H1 (cell line): ENCODE data around the gene TGM1. TPM values are rescaled to one million over a fixed set of nuclear protein-coding genes. Genes with fewer than 3 reads are reported as not detected.

Experiments used
- CTCF ChIA-PET: fragments of 300-600 bp; sonication (Branson Sonifier 250); formaldehyde crosslinking; loops from one replicate; lab custom pipeline; 2021; ENCODE audit not compliant: partially characterized antibody; lab: Charles Lee
- POLR2A ChIA-PET: fragments of 300-600 bp; sonication (Branson Sonifier 250); formaldehyde crosslinking; loops from one replicate; lab custom pipeline; 2021; ENCODE audit warnings: inconsistent platforms; ENCODE audit not compliant: partially characterized antibody; lab: Charles Lee
- DNase-seq, 2 experiments: peaks; one replicate each; pipeline versions ENCODE4 v3.0.0 to v3.0.0-alpha.2; 2010 to 2022; ENCODE audit warnings: low spot score in 2 of 2, low read depth in 1 of 2, mixed read lengths in 1 of 2
- FAIRE-seq: peaks from 2 replicates; lab custom pipeline; 2011; peaks lifted over from hg19 to GRCh38; lab: Jason Lieb, UNC
- H2AFZ ChIP-seq: 2 replicates; pipeline ENCODE4 v1.8.1; 2012; ENCODE audit warnings: low read length, inconsistent platforms
- H2AK5ac ChIP-seq: 2 replicates; pipeline ENCODE4 v1.6.1; 2013; ENCODE audit warnings: low read depth, low read length
- H2BK120ac ChIP-seq: replicated peaks from 2 replicates; pipeline ENCODE3; 2013; ENCODE audit warnings: low read depth, low read length, inconsistent platforms
- H2BK12ac ChIP-seq: 2 replicates; pipeline ENCODE4 v1.6.1; 2013; ENCODE audit warnings: low read depth, low read length
- H2BK15ac ChIP-seq: 2 replicates; pipeline ENCODE4 v1.6.1; 2013; ENCODE audit warnings: low read length
- H2BK20ac ChIP-seq: 2 replicates; pipeline ENCODE4 v1.6.1; 2013; ENCODE audit warnings: low read length
- H2BK5ac ChIP-seq: 2 replicates; pipeline ENCODE4 v1.6.1; 2013; ENCODE audit warnings: low read depth, low read length
- H3K14ac ChIP-seq: 2 replicates; pipeline ENCODE4 v1.6.1; 2013; ENCODE audit warnings: inconsistent platforms; ENCODE audit not compliant: insufficient read length
- H3K18ac ChIP-seq: 2 replicates; pipeline ENCODE4 v1.6.1; 2013; ENCODE audit warnings: low read length; ENCODE audit errors: extremely low read depth
- H3K23ac ChIP-seq: 2 replicates; pipeline ENCODE4 v1.6.1; 2013; ENCODE audit warnings: inconsistent platforms; ENCODE audit not compliant: insufficient read length
- H3K23me2 ChIP-seq: 2 replicates; pipeline ENCODE4 v1.6.1; 2013; ENCODE audit warnings: low read depth, low read length
- H3K27ac ChIP-seq: 2 replicates; pipeline ENCODE4 v1.6.1; 2011; ENCODE audit warnings: low read depth, low read length, inconsistent platforms
- H3K27me3 ChIP-seq, 4 experiments: replicated peaks in 1 of 4; 1 replicate in 1 of 4; 2 replicates in 3 of 4; pipeline versions ENCODE4 v1.6.1 to v1.8.1; 2011 to 2013; ENCODE audit warnings: low read length in 3 of 4, mild to moderate bottlenecking in 3 of 4, inconsistent platforms in 2 of 4, mixed read lengths in 2 of 4, moderate library complexity in 1 of 4; ENCODE audit not compliant: control insufficient read depth in 3 of 4, insufficient read depth in 3 of 4; ENCODE audit errors: extremely low read depth in 1 of 4
- H3K36me3 ChIP-seq, 4 experiments: 2 replicates each; pipeline versions ENCODE4 v1.6.1 to v1.8.1; 2011 to 2013; ENCODE audit warnings: mild to moderate bottlenecking in 4 of 4, low read length in 3 of 4, moderate library complexity in 2 of 4, control low read depth in 1 of 4, inconsistent platforms in 1 of 4; ENCODE audit not compliant: insufficient read depth in 4 of 4, control insufficient read depth in 2 of 4
- H3K4ac ChIP-seq: replicated peaks from 2 replicates; pipeline ENCODE3; 2013; ENCODE audit warnings: low read length, low read depth, mixed read lengths, inconsistent platforms; ENCODE audit not compliant: insufficient read length
- H3K4me1 ChIP-seq, 4 experiments: replicated peaks in 1 of 4; 1 replicate in 1 of 4; 2 replicates in 3 of 4; pipeline versions ENCODE4 v1.6.1 to v1.8.1; 2011 to 2013; ENCODE audit warnings: low read length in 3 of 4, inconsistent platforms in 2 of 4, mixed read lengths in 1 of 4; ENCODE audit not compliant: insufficient read depth in 4 of 4, control insufficient read depth in 3 of 4
- H3K4me2 ChIP-seq, 2 experiments: 2 replicates each; pipeline versions ENCODE4 v1.6.1 to v1.8.1; 2011 to 2013; ENCODE audit warnings: low read depth in 2 of 2, low read length in 2 of 2, control low read depth in 1 of 2, inconsistent platforms in 1 of 2, mild to moderate bottlenecking in 1 of 2; ENCODE audit not compliant: insufficient read depth in 1 of 2
- H3K4me3 ChIP-seq, 4 experiments: fragments of 200-600, 300-600 bp in 1 of 4; sonication (generic), shearing (Covaris generic), sonication (Bioruptor Twin) in 1 of 4; 2 replicates each; pipeline versions ENCODE4 v1.5.1 to v1.8.1; 2011 to 2016; ENCODE audit warnings: low read length in 4 of 4, low read depth in 3 of 4, control low read depth in 2 of 4, inconsistent platforms in 2 of 4, mild to moderate bottlenecking in 2 of 4, mixed read lengths in 1 of 4, moderate library complexity in 1 of 4; ENCODE audit not compliant: insufficient read depth in 2 of 4; ENCODE audit errors: extremely low read depth in 1 of 4
- H3K56ac ChIP-seq: replicated peaks from 2 replicates; pipeline ENCODE3; 2013; ENCODE audit warnings: low read depth, mild to moderate bottlenecking, mixed read lengths, low read length, inconsistent platforms; ENCODE audit not compliant: insufficient read length
- H3K79me1 ChIP-seq: 2 replicates; pipeline ENCODE4 v1.6.1; 2013; ENCODE audit warnings: low read depth, low read length, control low read depth
- H3K79me2 ChIP-seq, 2 experiments: 2 replicates each; pipeline versions ENCODE4 v1.6.1 to v1.8.1; 2012 to 2013; ENCODE audit warnings: low read length in 2 of 2, mild to moderate bottlenecking in 2 of 2, inconsistent platforms in 1 of 2; ENCODE audit not compliant: insufficient read depth in 2 of 2, control insufficient read depth in 1 of 2
- H3K9ac ChIP-seq, 4 experiments: replicated peaks in 1 of 4; 1 replicate in 1 of 4; 2 replicates in 3 of 4; pipeline versions ENCODE4 v1.6.1 to v1.8.1; 2011 to 2013; ENCODE audit warnings: low read depth in 3 of 4, low read length in 3 of 4, control low read depth in 2 of 4, mild to moderate bottlenecking in 2 of 4, moderate library complexity in 2 of 4, inconsistent platforms in 1 of 4; ENCODE audit errors: extremely low read depth in 1 of 4
- H3K9me3 ChIP-seq, 2 experiments: 2 replicates each; pipeline versions ENCODE4 v1.6.1 to v1.8.1; 2012 to 2013; ENCODE audit warnings: mild to moderate bottlenecking in 2 of 2, moderate library complexity in 2 of 2, control low read depth in 1 of 2, inconsistent platforms in 1 of 2, low read depth in 1 of 2, low read length in 1 of 2, mixed read lengths in 1 of 2; ENCODE audit not compliant: insufficient read depth in 2 of 2
- H4K20me1 ChIP-seq, 2 experiments: replicated peaks in 1 of 2; 2 replicates each; pipeline versions ENCODE3 to v1.8.1; 2011 to 2013; ENCODE audit warnings: inconsistent platforms in 2 of 2, low read length in 2 of 2, mild to moderate bottlenecking in 1 of 2; ENCODE audit not compliant: insufficient read depth in 2 of 2, control insufficient read depth in 1 of 2
- H4K5ac ChIP-seq: 2 replicates; pipeline ENCODE4 v1.6.1; 2013; ENCODE audit warnings: low read length, low read depth, mixed read lengths, inconsistent platforms; ENCODE audit not compliant: insufficient read length
- H4K8ac ChIP-seq: 2 replicates; pipeline ENCODE4 v1.8.0; 2013; ENCODE audit warnings: mild to moderate bottlenecking, moderate library complexity, low read length, inconsistent platforms; ENCODE audit not compliant: insufficient read depth; ENCODE audit errors: extremely low read depth
- H4K91ac ChIP-seq: replicated peaks from 2 replicates; pipeline ENCODE3; 2013; ENCODE audit warnings: low read length, mixed read lengths, inconsistent platforms; ENCODE audit not compliant: insufficient read length
- CREB1 ChIP-seq: IDR thresholded peaks from 2 replicates; pipeline ENCODE4 v1.6.1; 2012; ENCODE audit warnings: inconsistent platforms
- PHF8 ChIP-seq: fragments of 200-600 bp; sonication (generic); conservative IDR thresholded peaks from 2 replicates; pipeline ENCODE4 v1.7.1; 2012; ENCODE audit warnings: low read depth, mild to moderate bottlenecking, inconsistent platforms, low read length, moderate library complexity
- SIN3A ChIP-seq, 2 experiments: IDR thresholded peaks in 1 of 2; conservative IDR thresholded peaks in 1 of 2; 2 replicates each; pipeline ENCODE4 v1.6.1; 2011 to 2012; ENCODE audit warnings: low read length in 2 of 2, improper control_type of control experiment in 1 of 2, low read depth in 1 of 2, mild to moderate bottlenecking in 1 of 2
- SIX5 ChIP-seq: IDR thresholded peaks from 2 replicates; pipeline ENCODE4 v1.6.1; 2011; ENCODE audit warnings: mild to moderate bottlenecking, low read depth, low read length
- TAF1 ChIP-seq: IDR thresholded peaks from 2 replicates; pipeline ENCODE4 v1.6.1; 2011; ENCODE audit warnings: mild to moderate bottlenecking, low read depth, low read length
- YY1 ChIP-seq: IDR thresholded peaks from 2 replicates; pipeline ENCODE4 v1.6.1; 2011; ENCODE audit warnings: low read depth, mild to moderate bottlenecking, low read length
- WGBS, 2 experiments: shearing (Covaris generic) in 1 of 2; methylation state at CpG; one replicate each; pipeline versions ENCODE4 v1.1.6 to v1.1.7; 2013 to 2015; ENCODE audit warnings: low lambda C conversion rate in 2 of 2, mixed read lengths in 2 of 2, inconsistent platforms in 1 of 2, low coverage in 1 of 2, missing lambda C conversion rate in 1 of 2; ENCODE audit not compliant: insufficient replicate concordance in 2 of 2, insufficient coverage in 1 of 2, insufficient read length in 1 of 2; ENCODE audit errors: extremely low coverage in 1 of 2, missing lambda C conversion rate in 1 of 2; 5-methylcytosine and 5-hydroxymethylcytosine counted together
- polyA plus RNA-seq, 7 experiments: library from polyadenylated mRNA; depleted of rRNA in 3 of 7; stranded (reverse) in 5 of 7; unstranded in 2 of 7; fragments of >200 nt in 5 of 7; fragments of 200-250 nt in 2 of 7; gene quantifications; 1 replicate in 5 of 7; 2 replicates in 1 of 7; 4 replicates in 1 of 7; pipeline versions ENCODE4 v1.2.1 to v1.2.3, GENCODE V29; 2011 to 2013; ENCODE audit warnings: missing spikeins in 2 of 7, mixed read lengths in 2 of 7
- total RNA-seq: library from RNA; stranded (reverse); fragmentation: NEBNext Ultra II Directional; extraction: Animal tissue kit (Norgen Biotek cat#: 25700); gene quantifications from 2 replicates; pipeline ENCODE4 v1.2.1, GENCODE V29; 2021

TGM1 gene
- total and polyA plus RNA-seq, 2 of the 8 experiments (the other 6 are each of a cell fraction or from before 2014, with no cell fraction given): 1.8 to 2.2 TPM

- Histone ChIP-seq H3K27me3 (no peaks in the 10 kb centered on the region; a peak in 1 of 7 replicates), H2BK5ac (no peak overlapping the region), H3K9me3 (no peaks in the 10 kb centered on the region), H2BK20ac (no peak overlapping the region), H3K23ac (no peak overlapping the region), H4K5ac (no peak overlapping the region), H3K9ac (no peak overlapping the region; a peak in 1 of 7 replicates), H2AK5ac (no peak overlapping the region), H4K8ac (no peak overlapping the region), H2BK120ac (no peak overlapping the region), H2BK12ac (no peak overlapping the region), H3K56ac (no peak overlapping the region), H4K20me1 (peaks cover 3 to 16% of the 10 kb centered on the region in 2 experiments), H3K36me3 (peaks cover 19 to 58% (median 48%) of the 10 kb centered on the region in 4 experiments), H3K18ac (no peak overlapping the region), H3K27ac (no peak overlapping the region), H3K79me2 (peaks cover 0 to 10% of the 10 kb centered on the region in 2 experiments; a peak in 3 of 4 replicates), H2BK15ac (no peak overlapping the region), H3K23me2 (peaks cover 8% of the 10 kb centered on the region; the same call in 1 of the 2 replicates), H4K91ac (no peak overlapping the region), H3K4me1 (peaks cover under 1 to 5% (median 2%) of the 10 kb centered on the region in 4 experiments; a peak in 6 of 7 replicates), H3K4ac (no peak overlapping the region), H3K79me1 (no peaks in the 10 kb centered on the region; the same call in none of the 2 replicates), H2AFZ (no peak overlapping the region), H3K14ac (no peak overlapping the region), H3K4me3 (no peak overlapping the region), H3K4me2 (no peak overlapping the region)
- DNase-seq (no peak), FAIRE-seq (no peak)
- POLR2A ChIA-PET: interaction anchor here (0.6 to 5.1 kb wide), 10 partner anchors 8 to 85 kb away, joined by 3 to 19 read pairs (median 4); partner anchors contain the start of gene MDP1
- TF ChIP-seq PHF8 (no peak), SIX5 (no peak), SIN3A (conservative IDR thresholded peaks at IDR 0.05 in 1 of 2, IDR thresholded peaks at IDR 0.05 in 1 of 2; ENCODE audit: low read depth in 1 of 2, low read length in 2 of 2) (no peak), CREB1 (no peak), YY1 (no peak), TAF1 (no peak)
- 93% methylated on average over 5 of the region's 5 CpGs; no CpG with 5 or more reads in 1 of the 2 experiments for WGBS, 2 experiments
- CTCF ChIA-PET: interaction anchor here (0.9 to 2.5 kb wide), 7 partner anchors 11 to 101 kb away, joined by 3 to 10 read pairs (median 5); partner anchors contain the start of gene CIDEB
These were observed 24.4 kb downstream of the TGM1 start for GRCh38 chr14:24238527-24239037.
